Activated CD4-positive, CD25-positive, alpha-beta regulatory T cell treated with anti-CD3 and anti-CD28 coated beads, Interleukin-2, amount 50 U/mL, for 24 hours (primary cell): ENCODE data around the gene SLC48A1.
A peak's percentile ranks its signal among the peaks of the same experiment; 100 is the strongest.

Source experiments
- ATAC-seq, 2 donors: fragments of 150-1000 bp; cut with Tn5 transposase; one replicate each; pipeline ENCODE4 v1.10.0; 2021; ENCODE audit warnings: mild to moderate bottlenecking in 1 of 2, moderate library complexity in 1 of 2

SLC48A1 gene

GRCh38 chr12:47773062-47773857 is at the start of gene SLC48A1:
Gene SLC48A1, plus strand, starts transcription at chr12:47773238. Its CDS starts 67 bp downstream, at chr12:47773305.
- peak; percentile 80 to 85 for ATAC-seq

- no peak for ATAC-seq
These were observed 47.8 kb upstream of the SLC48A1 start, which contains the start of gene ENDOU for GRCh38 chr12:47725091-47725772. Gene ENDOU, minus strand, starts transcription at chr12:47725490. Its CDS starts 77 bp downstream, at chr12:47725413.

GRCh38 chr12:47725893-47726292 is 47.1 kb upstream of the SLC48A1 start:
- peak; percentile 46 to 70 for ATAC-seq

GRCh38 chr12:47729233-47729632 is 43.8 kb upstream of the SLC48A1 start:
- ATAC-seq, result no peak

GRCh38 chr12:47730341-47730744 is 42.7 kb upstream of the SLC48A1 start:
- no peak for ATAC-seq

- no peak for ATAC-seq
These were observed 41.3 kb upstream of the SLC48A1 start for GRCh38 chr12:47731723-47732122.

GRCh38 chr12:47732504-47732903 is 40.5 kb upstream of the SLC48A1 start:
- ATAC-seq, result no peak

- ATAC-seq, result no peak
These were observed 39.9 kb upstream of the SLC48A1 start for GRCh38 chr12:47733142-47733541.

- ATAC-seq, result no peak
These were observed 38.1 kb upstream of the SLC48A1 start for GRCh38 chr12:47734725-47735480.

GRCh38 chr12:47735649-47736048 is 37.4 kb upstream of the SLC48A1 start:
- ATAC-seq, result no peak

GRCh38 chr12:47736216-47736615 is 36.8 kb upstream of the SLC48A1 start:
- ATAC-seq, result no peak

- no peak for ATAC-seq
These were observed 36.0 kb upstream of the SLC48A1 start for GRCh38 chr12:47736877-47737676.

- ATAC-seq, result no peak
These were observed 35.0 kb upstream of the SLC48A1 start for GRCh38 chr12:47737936-47738594.

GRCh38 chr12:47739297-47739696 is 33.7 kb upstream of the SLC48A1 start:
- no peak for ATAC-seq

GRCh38 chr12:47739979-47740378 is 33.1 kb upstream of the SLC48A1 start:
- ATAC-seq, result no peak

- no peak for ATAC-seq
These were observed 32.3 kb upstream of the SLC48A1 start for GRCh38 chr12:47740606-47741339.

GRCh38 chr12:47741340-47741703 is 31.7 kb upstream of the SLC48A1 start:
- peak; percentile 22 to 30 for ATAC-seq

GRCh38 chr12:47742253-47742825 is 30.7 kb upstream of the SLC48A1 start:
- peak; percentile 47 to 51 for ATAC-seq

- no peak for ATAC-seq
These were observed 29.7 kb upstream of the SLC48A1 start for GRCh38 chr12:47743311-47743860.

- peak in 1 of 2 donors; percentile 50 for ATAC-seq
These were observed 28.9 kb upstream of the SLC48A1 start for GRCh38 chr12:47744005-47744651.
